Measurements from ENCODE around the gene HTT. TPM values are rescaled to one million over a fixed set of nuclear protein-coding genes. Genes with fewer than 3 reads are reported as not detected.
"Not testable (repeated sequence)": the region's sequence is repeated elsewhere in the genome, so short reads cannot be mapped to it uniquely, and the experiment has no call there.

Gene HTT
- total RNA-seq, 6 donors from 2014 or later, result 55.4 to 170 (median 81.5) TPM

- no peak for DNase-seq
- TF ChIP-seq CTCF (IDR thresholded peaks at IDR 0.05) (no peak), EP300 (IDR thresholded peaks at IDR 0.05) (no peak), POLR2A (IDR thresholded peaks at IDR 0.05) (no peak), POLR2AphosphoS5 (IDR thresholded peaks at IDR 0.05) (no peak)
- no peak overlapping the region for H3K4me3 ChIP-seq
- H3K36me3 ChIP-seq, result peaks cover 27 to 89% (median 61%) of the 10 kb centered on the region in 4 donors
- H3K27me3 ChIP-seq, result no peaks in the 10 kb centered on the region
- peaks cover 0 to 3% (median 0%) of the 10 kb centered on the region in 4 donors for H3K4me1 ChIP-seq
- no peaks in the 10 kb centered on the region for H3K9me3 ChIP-seq
- ATAC-seq (ENCODE audit: low FRiP score in 2 of 2), result no peak
- H3K27ac ChIP-seq, result no peak overlapping the region
Observed at GRCh38 chr4:3148926-3149325, 74.4 kb downstream of the HTT start.

- ATAC-seq (ENCODE audit: low FRiP score in 2 of 2); DNase-seq: not testable (repeated sequence)
Observed at GRCh38 chr4:3151238-3151637, 76.8 kb downstream of the HTT start.

GRCh38 chr4:3157366-3157765 is 82.9 kb downstream of the HTT start:
- H3K4me3 ChIP-seq, result no peak overlapping the region
- peaks cover 0 to 5% (median 2%) of the 10 kb centered on the region in 4 donors for H3K9me3 ChIP-seq
- no peaks in the 10 kb centered on the region for H3K27me3 ChIP-seq
- ATAC-seq (ENCODE audit: low FRiP score in 2 of 2) (no peak), DNase-seq (no peak)
- WGBS, 2 donors, result 89 to 91% methylated on average over 4 of the region's 4 CpGs
- H3K36me3 ChIP-seq, result peaks cover 23 to 99% (median 50%) of the 10 kb centered on the region in 4 donors
- no peak overlapping the region for H3K27ac ChIP-seq
- TF ChIP-seq POLR2AphosphoS5 (IDR thresholded peaks at IDR 0.05) (no peak), EP300 (IDR thresholded peaks at IDR 0.05) (no peak), CTCF (IDR thresholded peaks at IDR 0.05) (no peak), POLR2A (IDR thresholded peaks at IDR 0.05) (no peak)
- H3K4me1 ChIP-seq, result no peaks in the 10 kb centered on the region

More at GRCh38 chr4:3151238-3151637, 76.8 kb downstream of the HTT start:
- not testable (repeated sequence) for H3K4me3 ChIP-seq, H3K4me1 ChIP-seq, H3K27me3 ChIP-seq, H3K9me3 ChIP-seq, H3K27ac ChIP-seq
- H3K36me3 ChIP-seq, result peaks cover 32 to 98% (median 66%) of the 10 kb centered on the region in 4 donors
- WGBS, 2 donors, result 82 to 83% methylated on average over 1 of the region's 1 CpG

GRCh38 chr4:3158841-3159240 is 84.4 kb downstream of the HTT start:
- DNase-seq, result no peak

GRCh38 chr4:3160438-3160837 is 86.0 kb downstream of the HTT start:
- H3K9me3 ChIP-seq, result peaks cover 0 to 11% (median 6%) of the 10 kb centered on the region in 4 donors
- no peaks in the 10 kb centered on the region for H3K4me1 ChIP-seq
- H3K27me3 ChIP-seq, result no peaks in the 10 kb centered on the region
- H3K4me3 ChIP-seq, result no peak overlapping the region
- ATAC-seq (ENCODE audit: low FRiP score in 2 of 2) (no peak), DNase-seq (no peak)
- peaks cover 18 to 76% (median 36%) of the 10 kb centered on the region in 4 donors for H3K36me3 ChIP-seq
- 81 to 86% methylated on average over 7 of the region's 7 CpGs for WGBS, 2 donors
- no peak overlapping the region for H3K27ac ChIP-seq
- TF ChIP-seq CTCF (IDR thresholded peaks at IDR 0.05), result no peak
- no peak for TF ChIP-seq EP300 (IDR thresholded peaks at IDR 0.05)
- TF ChIP-seq POLR2A (IDR thresholded peaks at IDR 0.05), result no peak
- TF ChIP-seq POLR2AphosphoS5 (IDR thresholded peaks at IDR 0.05), result no peak

More at GRCh38 chr4:3158841-3159240, 84.4 kb downstream of the HTT start:
- no peak for TF ChIP-seq CTCF (IDR thresholded peaks at IDR 0.05)
- no peak for TF ChIP-seq POLR2AphosphoS5 (IDR thresholded peaks at IDR 0.05)
- TF ChIP-seq POLR2A (IDR thresholded peaks at IDR 0.05), result no peak
- TF ChIP-seq EP300 (IDR thresholded peaks at IDR 0.05), result no peak
- no peak for ATAC-seq (ENCODE audit: low FRiP score in 2 of 2)
- H3K4me3 ChIP-seq, result no peak overlapping the region
- 81 to 93% methylated on average over 7 of the region's 7 CpGs for WGBS, 2 donors
- H3K9me3 ChIP-seq, result peaks cover 0 to 11% (median 6%) of the 10 kb centered on the region in 4 donors
- H3K4me1 ChIP-seq, result no peaks in the 10 kb centered on the region
- peaks cover 20 to 86% (median 44%) of the 10 kb centered on the region in 4 donors for H3K36me3 ChIP-seq
- no peaks in the 10 kb centered on the region for H3K27me3 ChIP-seq
- no peak overlapping the region for H3K27ac ChIP-seq

- H3K4me3 ChIP-seq; ATAC-seq (ENCODE audit: low FRiP score in 2 of 2); H3K4me1 ChIP-seq; DNase-seq; H3K27me3 ChIP-seq; H3K27ac ChIP-seq: not testable (repeated sequence)
- H3K36me3 ChIP-seq, result peaks cover 18 to 71% (median 36%) of the 10 kb centered on the region in 4 donors
- peaks cover 0 to 11% (median 6%) of the 10 kb centered on the region in 4 donors for H3K9me3 ChIP-seq
- 98 to 99% methylated on average over 4 of the region's 4 CpGs for WGBS, 2 donors
Observed at GRCh38 chr4:3161044-3161443, 86.6 kb downstream of the HTT start.

- ATAC-seq (ENCODE audit: low FRiP score in 2 of 2); DNase-seq; H3K4me1 ChIP-seq; H3K27ac ChIP-seq; H3K27me3 ChIP-seq; H3K4me3 ChIP-seq: not testable (repeated sequence)
- Histone ChIP-seq H3K36me3 (peaks cover 5 to 30% (median 17%) of the 10 kb centered on the region in 4 donors), H3K9me3 (peaks cover 0 to 11% (median 6%) of the 10 kb centered on the region in 4 donors)
- WGBS, 2 donors, result 83 to 89% methylated on average over 1 to 6 of the region's 6 CpGs
Observed at GRCh38 chr4:3166434-3166833, 92.0 kb downstream of the HTT start.

All from upper lobe of left lung (tissue), 6 donors.